HepG2 (cell line): Measurements from ENCODE around the gene TBX15. TPM values are rescaled to one million over a fixed set of nuclear protein-coding genes. Genes with fewer than 3 reads are reported as not detected.

ENCODE experiments used
- ATAC-seq: fragments of 200-7000 bp; cut with Tn5 transposase; 3 replicates; pipeline ENCODE4 v1.9.1; 2020; ENCODE audit warnings: mild to moderate bottlenecking, moderate library complexity
- BruUV-seq: library from RNA; stranded (reverse); fragments of 400-500 nt; replicated peaks from 2 replicates; lab custom pipeline; 2021; lab: Mats Ljungman, UMichigan
- CTCF ChIA-PET: fragments of 300-600 bp; formaldehyde crosslinking; extraction: SDS; loops from one replicate; lab custom pipeline; 2021; ENCODE audit warnings: low total read pairs, inconsistent platforms, low intra/inter-chr PET ratio; lab: Yijun Ruan, JAX
- POLR2A ChIA-PET: fragments of 350-600 bp; sonication (Branson Sonifier 250); formaldehyde crosslinking; loops from one replicate; lab custom pipeline; 2020; ENCODE audit warnings: antibody characterized with exemption, inconsistent platforms; lab: Yijun Ruan, JAX
- DNase-seq: peaks from one replicate; pipeline ENCODE4 v3.0.0-alpha.2; 2015; ENCODE audit warnings: low spot score
- FAIRE-seq: peaks from 3 replicates; lab custom pipeline; 2011; peaks lifted over from hg19 to GRCh38; lab: Jason Lieb, UNC
- H2AFZ ChIP-seq: one replicate; pipeline ENCODE4 v1.6.1; 2011; ENCODE audit warnings: low read length, inconsistent platforms
- H3K27ac ChIP-seq: fragments of 300-600 bp; 3 replicates; pipeline ENCODE4 v1.8.0; 2011; ENCODE audit warnings: mixed run types, mild to moderate bottlenecking, mixed read lengths, low read length, inconsistent platforms; ENCODE audit not compliant: insufficient read depth; ENCODE audit errors: extremely low read length
- H3K27me3 ChIP-seq, 2 experiments: fragments of 200-600 bp in 1 of 2; 2 replicates in 1 of 2; 3 replicates in 1 of 2; pipeline versions ENCODE4 v1.6.0 to v1.8.0; 2011; ENCODE audit warnings: low read length in 2 of 2, mild to moderate bottlenecking in 2 of 2, moderate library complexity in 2 of 2, inconsistent platforms in 1 of 2; ENCODE audit not compliant: insufficient read depth in 2 of 2, control insufficient read depth in 1 of 2
- H3K36me3 ChIP-seq, 2 experiments: fragments of 200-600 bp in 1 of 2; replicated peaks in 1 of 2; 2 replicates in 1 of 2; 3 replicates in 1 of 2; pipeline versions ENCODE4 v1.5.1 to v1.8.0; 2011; ENCODE audit warnings: low read length in 2 of 2, inconsistent platforms in 1 of 2; ENCODE audit not compliant: insufficient read depth in 2 of 2, control insufficient read depth in 1 of 2
- H3K4me1 ChIP-seq: 2 replicates; pipeline ENCODE4 v1.5.1; 2012; ENCODE audit warnings: low read length, inconsistent platforms; ENCODE audit not compliant: insufficient read depth
- H3K4me2 ChIP-seq: 2 replicates; pipeline ENCODE4 v1.6.0; 2011; ENCODE audit warnings: low read depth, low read length, inconsistent platforms
- H3K4me3 ChIP-seq, 3 experiments: fragments of 200-600 bp in 1 of 3; sonication (generic), shearing (Covaris generic) in 1 of 3; replicated peaks in 1 of 3; 2 replicates each; pipeline ENCODE4 v1.5.1; 2011 to 2016; ENCODE audit warnings: low read length in 3 of 3, inconsistent platforms in 2 of 3, low read depth in 2 of 3, mild to moderate bottlenecking in 2 of 3, control low read depth in 1 of 3, mixed read lengths in 1 of 3; ENCODE audit not compliant: insufficient read depth in 1 of 3
- H3K79me2 ChIP-seq: one replicate; pipeline ENCODE4 v1.6.1; 2011; ENCODE audit warnings: low read length, inconsistent platforms; ENCODE audit not compliant: insufficient read depth
- H3K9ac ChIP-seq: 2 replicates; pipeline ENCODE4 v1.6.0; 2011; ENCODE audit warnings: mild to moderate bottlenecking, low read depth, low read length, inconsistent platforms; ENCODE audit not compliant: insufficient read depth
- H3K9me3 ChIP-seq: 2 replicates; pipeline ENCODE4 v1.5.1; 2012; ENCODE audit warnings: mild to moderate bottlenecking, low read length
- H4K20me1 ChIP-seq: 2 replicates; pipeline ENCODE4 v1.6.0; 2011; ENCODE audit warnings: inconsistent platforms, mild to moderate bottlenecking, low read length, moderate library complexity; ENCODE audit not compliant: insufficient read depth
- BHLHE40 ChIP-seq: IDR thresholded peaks from 2 replicates; pipeline ENCODE4 v1.6.1; 2011; ENCODE audit warnings: low read length, improper control_type of control experiment
- IRF2 ChIP-seq: IDR thresholded peaks from 2 replicates; pipeline ENCODE4 v1.6.1; 2018; ENCODE audit warnings: missing genetic modification reagents, missing compliant biosample characterization
- MEIS2 ChIP-seq: sonication (generic); formaldehyde crosslinking; IDR thresholded peaks from 2 replicates; pipeline ENCODE4 v1.9.0; 2021; ENCODE audit warnings: mild to moderate bottlenecking, missing genetic modification reagents
- POLR2AphosphoS2 ChIP-seq: IDR thresholded peaks from 2 replicates; pipeline ENCODE4 v1.6.1; 2011; ENCODE audit warnings: low read depth, low read length, improper control_type of control experiment
- PTBP1 ChIP-seq: fragments of 200-400 bp; formaldehyde crosslinking; IDR thresholded peaks from 2 replicates; pipeline ENCODE4 v1.6.1; 2018; ENCODE audit warnings: low read length, low read depth; ENCODE audit not compliant: poor library complexity, severe bottlenecking
- SIN3B ChIP-seq: fragments of 150-350 bp; IDR thresholded peaks from 2 replicates; pipeline ENCODE4 v1.6.1; 2014; ENCODE audit warnings: low read length
- TCF7L2 ChIP-seq: IDR thresholded peaks from 2 replicates; pipeline ENCODE4 v1.6.1; 2011; ENCODE audit warnings: mild to moderate bottlenecking, low read depth, low read length, moderate library complexity
- WGBS: methylation state at CpG from one replicate; pipeline ENCODE4 v1.1.6; 2017; ENCODE audit warnings: low lambda C conversion rate; 5-methylcytosine and 5-hydroxymethylcytosine counted together
- in situ Hi-C: cut with HindIII; loops from 2 replicates; pipeline ENCODE4 v1.10.0; 2017; ENCODE audit warnings: low pct_unique_long_range_greater_than_20kb; ENCODE audit not compliant: extremely low pct_ligation_motif_present
- intact Hi-C: fragments of 100-400 bp; cut with micrococcal nuclease; formaldehyde crosslinking; loops from one replicate; pipeline ENCODE4 v1.10.0; 2022; ENCODE audit not compliant: unreplicated experiment
- polyA plus RNA-seq, 8 experiments: library from polyadenylated mRNA; depleted of rRNA in 3 of 8; stranded (reverse) in 7 of 8; unstranded in 1 of 8; fragments of >200 nt; fragmentation: Illumina TruSeq in 4 of 8; extraction: Trizol in 4 of 8; gene quantifications; 2 replicates each; pipeline versions ENCODE4 v1.2.1 to v1.2.3, GENCODE V29; 2011 to 2016; ENCODE audit warnings: low read depth in 4 of 8, missing spikeins in 1 of 8, mixed read lengths in 1 of 8; ENCODE audit not compliant: insufficient read depth in 1 of 8
- total RNA-seq, 5 experiments: library from RNA; depleted of rRNA; stranded (reverse); fragments of >200 nt; fragmentation: Illumina TruSeq; extraction: Trizol; gene quantifications; 2 replicates each; pipeline ENCODE4 v1.2.3, GENCODE V29; 2016; ENCODE audit warnings: low read depth in 1 of 5
- TF ChIP-seq, protein P1 (sequence below): sonication (generic); formaldehyde crosslinking; IDR thresholded peaks from 2 replicates; pipeline ENCODE4 v1.4.0; 2020; ENCODE audit warnings: missing genetic modification reagents
- TF ChIP-seq, protein P2 (sequence below): sonication (generic); formaldehyde crosslinking; IDR thresholded peaks from 2 replicates; pipeline ENCODE4 v1.5.0; 2020; ENCODE audit warnings: missing genetic modification reagents
- TF ChIP-seq, protein P3 (sequence below): sonication (generic); formaldehyde crosslinking; IDR thresholded peaks from 2 replicates; pipeline ENCODE4 v1.9.0; 2021; ENCODE audit warnings: missing genetic modification reagents, borderline replicate concordance

TBX15 gene
- total and polyA plus RNA-seq, 2 of the 13 experiments (the other 11 are each of a cell fraction or from before 2014, with no cell fraction given) = 0.42 to 1.9 TPM

DNA sequence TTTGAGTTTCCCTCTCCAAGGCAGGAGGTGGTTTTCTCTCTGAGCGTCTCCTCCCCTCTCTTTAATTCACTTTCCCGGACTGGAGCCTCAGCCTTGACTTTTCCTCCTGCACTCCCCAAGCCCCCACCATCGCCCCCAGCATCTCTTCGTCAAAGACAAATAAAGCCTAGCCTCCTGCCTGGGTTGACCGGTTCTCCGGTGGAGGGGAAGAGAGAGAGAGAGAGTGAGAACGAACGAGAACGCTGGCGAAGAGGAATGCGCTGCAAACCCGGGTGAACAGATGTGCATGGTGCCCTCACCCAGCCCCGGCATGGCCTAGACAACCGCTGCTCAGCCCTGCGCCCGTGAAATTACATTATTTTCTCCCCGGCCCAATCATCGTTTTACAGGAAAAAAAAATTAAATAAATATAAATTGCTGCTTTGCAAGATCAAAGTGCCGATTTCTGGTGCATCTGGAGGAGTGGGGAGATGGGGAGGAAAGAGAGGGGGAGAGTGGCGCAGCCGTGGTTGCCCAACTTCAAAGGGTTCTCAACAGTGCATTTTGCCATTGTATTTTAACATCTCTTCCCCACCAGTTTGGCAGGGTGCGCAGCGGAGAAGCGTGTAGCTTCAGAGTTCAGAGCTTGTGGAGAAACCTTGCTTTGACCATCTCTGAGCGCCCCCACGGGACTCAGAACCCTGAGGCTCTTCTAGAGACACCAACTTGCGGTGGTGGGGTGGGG is 11.4 kb upstream of the TBX15 start (continued):
- TF ChIP-seq MEIS2 (CRISPR knock-in tag) = no peak
- no peak for TF ChIP-seq IRF2 (CRISPR knock-in tag)
- TF ChIP-seq, protein P1, sequence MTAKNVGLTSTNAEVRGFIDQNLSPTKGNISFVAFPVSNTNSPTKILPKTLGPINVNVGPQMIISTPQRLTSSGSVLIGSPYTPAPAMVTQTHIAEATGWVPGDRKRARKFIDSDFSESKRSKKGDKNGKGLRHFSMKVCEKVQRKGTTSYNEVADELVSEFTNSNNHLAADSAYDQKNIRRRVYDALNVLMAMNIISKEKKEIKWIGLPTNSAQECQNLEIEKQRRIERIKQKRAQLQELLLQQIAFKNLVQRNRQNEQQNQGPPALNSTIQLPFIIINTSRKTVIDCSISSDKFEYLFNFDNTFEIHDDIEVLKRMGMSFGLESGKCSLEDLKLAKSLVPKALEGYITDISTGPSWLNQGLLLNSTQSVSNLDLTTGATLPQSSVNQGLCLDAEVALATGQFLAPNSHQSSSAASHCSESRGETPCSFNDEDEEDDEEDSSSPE (CRISPR knock-in tag) = no peak
- TF ChIP-seq, protein P2, sequence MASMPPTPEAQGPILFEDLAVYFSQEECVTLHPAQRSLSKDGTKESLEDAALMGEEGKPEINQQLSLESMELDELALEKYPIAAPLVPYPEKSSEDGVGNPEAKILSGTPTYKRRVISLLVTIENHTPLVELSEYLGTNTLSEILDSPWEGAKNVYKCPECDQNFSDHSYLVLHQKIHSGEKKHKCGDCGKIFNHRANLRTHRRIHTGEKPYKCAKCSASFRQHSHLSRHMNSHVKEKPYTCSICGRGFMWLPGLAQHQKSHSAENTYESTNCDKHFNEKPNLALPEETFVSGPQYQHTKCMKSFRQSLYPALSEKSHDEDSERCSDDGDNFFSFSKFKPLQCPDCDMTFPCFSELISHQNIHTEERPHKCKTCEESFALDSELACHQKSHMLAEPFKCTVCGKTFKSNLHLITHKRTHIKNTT = no peak
- TF ChIP-seq BHLHE40 = no peak
- no peak for TF ChIP-seq POLR2AphosphoS2
- TF ChIP-seq TCF7L2 = no peak
- no peak for TF ChIP-seq SIN3B
- TF ChIP-seq, protein P3, sequence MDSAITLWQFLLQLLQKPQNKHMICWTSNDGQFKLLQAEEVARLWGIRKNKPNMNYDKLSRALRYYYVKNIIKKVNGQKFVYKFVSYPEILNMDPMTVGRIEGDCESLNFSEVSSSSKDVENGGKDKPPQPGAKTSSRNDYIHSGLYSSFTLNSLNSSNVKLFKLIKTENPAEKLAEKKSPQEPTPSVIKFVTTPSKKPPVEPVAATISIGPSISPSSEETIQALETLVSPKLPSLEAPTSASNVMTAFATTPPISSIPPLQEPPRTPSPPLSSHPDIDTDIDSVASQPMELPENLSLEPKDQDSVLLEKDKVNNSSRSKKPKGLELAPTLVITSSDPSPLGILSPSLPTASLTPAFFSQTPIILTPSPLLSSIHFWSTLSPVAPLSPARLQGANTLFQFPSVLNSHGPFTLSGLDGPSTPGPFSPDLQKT (CRISPR knock-in tag) = no peak
- TF ChIP-seq, all 625 proteins: peak for 0

DNA sequence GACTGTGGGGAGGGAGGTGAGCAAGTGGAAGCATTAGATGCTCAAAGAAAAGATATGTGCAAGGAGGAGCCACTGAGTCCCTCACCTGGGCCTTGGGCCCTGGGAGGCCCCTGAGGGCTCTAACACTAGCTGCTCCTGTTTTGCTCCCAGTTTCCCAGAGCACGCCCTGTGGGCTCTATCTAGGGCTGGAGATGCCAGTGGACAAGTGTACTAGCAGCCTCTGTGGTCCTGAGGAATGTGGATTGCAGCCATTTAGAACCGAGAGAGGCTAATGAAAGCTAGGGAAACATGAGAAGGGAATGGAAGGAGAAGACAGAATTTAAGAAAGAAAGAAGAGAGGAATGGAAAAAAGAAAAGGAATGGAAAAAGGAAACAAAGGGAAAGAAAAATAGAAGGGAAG is 10.0 kb upstream of the TBX15 start:
- H3K36me3 ChIP-seq = no peaks in the 10 kb centered on the region
- WGBS = 59% methylated on average over 2 of the region's 2 CpGs
- ATAC-seq (no peak), DNase-seq (no peak), FAIRE-seq (no peak)
- in situ Hi-C loops (no loop called here), intact Hi-C loops (no loop called here)
- H3K27ac ChIP-seq = no peak overlapping the region
- no peak overlapping the region for H2AFZ ChIP-seq
- no peak overlapping the region for H3K4me2 ChIP-seq
- no TSS peak for BruUV-seq
- no peak for TF ChIP-seq PTBP1
- H3K4me1 ChIP-seq = no peaks in the 10 kb centered on the region
- H3K9me3 ChIP-seq = no peaks in the 10 kb centered on the region
- no peak overlapping the region for H3K9ac ChIP-seq
- no peaks in the 10 kb centered on the region for H3K79me2 ChIP-seq
- H3K27me3 ChIP-seq = no peaks in the 10 kb centered on the region; a peak in 1 of 5 replicates
- no peak overlapping the region for H3K4me3 ChIP-seq
- ChIA-PET POLR2A (no interaction called here), CTCF (no interaction called here)
- H4K20me1 ChIP-seq = no peaks in the 10 kb centered on the region
